ENCODE data around the gene EFCAB9.

GRCh38 chr5:172178301-172178987 lies 15.5 kb upstream of the EFCAB9 start:
- TF ChIP-seq, protein P1, sequence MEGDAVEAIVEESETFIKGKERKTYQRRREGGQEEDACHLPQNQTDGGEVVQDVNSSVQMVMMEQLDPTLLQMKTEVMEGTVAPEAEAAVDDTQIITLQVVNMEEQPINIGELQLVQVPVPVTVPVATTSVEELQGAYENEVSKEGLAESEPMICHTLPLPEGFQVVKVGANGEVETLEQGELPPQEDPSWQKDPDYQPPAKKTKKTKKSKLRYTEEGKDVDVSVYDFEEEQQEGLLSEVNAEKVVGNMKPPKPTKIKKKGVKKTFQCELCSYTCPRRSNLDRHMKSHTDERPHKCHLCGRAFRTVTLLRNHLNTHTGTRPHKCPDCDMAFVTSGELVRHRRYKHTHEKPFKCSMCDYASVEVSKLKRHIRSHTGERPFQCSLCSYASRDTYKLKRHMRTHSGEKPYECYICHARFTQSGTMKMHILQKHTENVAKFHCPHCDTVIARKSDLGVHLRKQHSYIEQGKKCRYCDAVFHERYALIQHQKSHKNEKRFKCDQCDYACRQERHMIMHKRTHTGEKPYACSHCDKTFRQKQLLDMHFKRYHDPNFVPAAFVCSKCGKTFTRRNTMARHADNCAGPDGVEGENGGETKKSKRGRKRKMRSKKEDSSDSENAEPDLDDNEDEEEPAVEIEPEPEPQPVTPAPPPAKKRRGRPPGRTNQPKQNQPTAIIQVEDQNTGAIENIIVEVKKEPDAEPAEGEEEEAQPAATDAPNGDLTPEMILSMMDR (IDR thresholded peaks at IDR 0.05), result no peak
- no peak for TF ChIP-seq POLR2A (IDR thresholded peaks at IDR 0.05; ENCODE audit: low read depth)

Measured in esophagus muscularis mucosa (tissue), 3 donors.